Activated CD4-positive, CD25-positive, alpha-beta regulatory T cell treated with anti-CD3 and anti-CD28 coated beads, Interleukin-2, amount 50 U/mL, for 72 hours (primary cell): ENCODE measurements around the gene S100A7A.

ENCODE experiments used
- DNase-seq: peaks from one replicate; pipeline ENCODE4 v3.0.0; 2021

Gene S100A7A

GRCh38 chr1:153465811-153466636 is 49.7 kb downstream of the S100A7A start:
- DNase-seq, result peak; percentile 75

DNA sequence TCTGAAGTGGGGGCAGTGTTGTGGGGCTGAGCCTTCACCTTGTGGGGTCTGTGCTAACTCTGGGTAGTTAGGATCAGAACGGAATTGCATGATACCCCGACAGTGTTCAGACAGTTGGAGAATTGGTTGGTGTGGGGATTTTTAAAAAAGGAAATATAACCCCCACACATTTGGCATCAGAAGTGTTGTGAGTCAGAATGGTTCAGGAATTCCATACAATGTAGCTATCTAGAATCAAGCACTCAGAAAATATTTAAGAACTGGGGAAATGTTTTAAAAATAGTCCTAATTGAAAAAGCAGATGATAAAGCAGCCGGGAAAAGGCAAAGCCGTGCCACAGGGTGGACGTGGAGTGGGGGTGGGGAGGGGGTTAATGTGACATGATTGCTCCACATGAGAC is 50.6 kb downstream of the S100A7A start:
- no peak for DNase-seq

GRCh38 chr1:153470707-153471106 is 54.4 kb downstream of the S100A7A start:
- DNase-seq, result no peak
